Gastrocnemius medialis (tissue), 4 donors: ENCODE data around the gene PYGO2. TPM values are rescaled to one million over a fixed set of nuclear protein-coding genes. Genes with fewer than 3 reads are reported as not detected.

Experiments used
- ATAC-seq, 2 donors: fragments of 150-250 bp; one replicate each; pipeline ENCODE4 v1.9.1; 2016
- DNase-seq, 2 donors: peaks; one replicate each; pipeline ENCODE4 v3.0.0-alpha.2; 2019
- H3K27ac ChIP-seq, 4 donors: fragments of 200-600 bp; sonication (generic); 1 replicate in 1 of 4; 2 replicates in 3 of 4; pipeline ENCODE4 v1.5.1; 2016 to 2018; ENCODE audit warnings: mild to moderate bottlenecking in 2 of 4, moderate library complexity in 1 of 4
- H3K27me3 ChIP-seq, 3 donors: fragments of 200-600 bp; sonication (generic) in 2 of 3; 1 replicate in 1 of 3; 2 replicates in 2 of 3; pipeline versions ENCODE4 v1.5.1 to v1.6.0; 2016 to 2019; ENCODE audit warnings: mild to moderate bottlenecking in 1 of 3, moderate library complexity in 1 of 3
- H3K36me3 ChIP-seq, 2 donors: fragments of 200-600 bp; sonication (generic) in 1 of 2; one replicate each; pipeline ENCODE4 v1.5.1; 2017 to 2018
- H3K4me1 ChIP-seq, 2 donors: fragments of 200-600 bp; sonication (generic) in 1 of 2; one replicate each; pipeline ENCODE4 v1.5.1; 2016 to 2017; ENCODE audit warnings: mild to moderate bottlenecking in 2 of 2
- H3K4me3 ChIP-seq, 4 donors: fragments of 200-600 bp; sonication (generic) in 3 of 4; 1 replicate in 1 of 4; 2 replicates in 3 of 4; pipeline ENCODE4 v1.5.1; 2016 to 2019; ENCODE audit warnings: mild to moderate bottlenecking in 2 of 4
- H3K9me3 ChIP-seq, 3 donors: fragments of 200-600 bp; sonication (generic) in 2 of 3; 1 replicate in 1 of 3; 2 replicates in 2 of 3; pipeline ENCODE4 v1.5.1; 2016 to 2019
- POLR2A ChIP-seq, 2 donors: fragments of 450-650 bp; IDR thresholded peaks; one replicate each; pipeline ENCODE4 v1.6.1; 2017; ENCODE audit warnings: antibody characterized with exemption in 2 of 2, mild to moderate bottlenecking in 2 of 2, moderate library complexity in 2 of 2
- in situ Hi-C, 4 donors: fragments of 200-750 bp; cut with MboI; loops; one replicate each; pipeline versions ENCODE4 v1.15.0 to v1.8.0; 2017; ENCODE audit warnings: low sequenced_read_pairs in 4 of 4
- intact Hi-C: fragments of 100-400 bp; cut with DNase I; formaldehyde crosslinking; loops from one replicate; pipeline ENCODE4 v1.15.1; 2023; ENCODE audit warnings: low total_unique reads
- total RNA-seq, 4 donors: library from RNA; depleted of rRNA; stranded (reverse); fragments of >200 nt; gene quantifications; one replicate each; pipeline versions ENCODE4 v1.1.0 to v1.2.3, GENCODE V29; 2016
- TF ChIP-seq, protein P1 (sequence below), 5 experiments: fragments of 450-650 bp in 3 of 5; fragments of 200-600 bp in 2 of 5; sonication (generic) in 2 of 5; IDR thresholded peaks in 4 of 5; conservative IDR thresholded peaks in 1 of 5; 1 replicate in 4 of 5; 2 replicates in 1 of 5; pipeline ENCODE4 v1.5.1; 2016 to 2019; ENCODE audit warnings: antibody characterized with exemption in 5 of 5, mild to moderate bottlenecking in 3 of 5, moderate library complexity in 3 of 5

The PYGO2 gene
- total RNA-seq, 4 donors from 2014 or later, result 12.6 to 22.7 (median 17.8) TPM

GRCh38 chr1:155005076-155006011 lies 43.8 kb upstream of the PYGO2 start:
- Histone ChIP-seq H3K27me3 (no peaks in the 10 kb centered on the region), H3K9me3 (no peaks in the 10 kb centered on the region), H3K4me1 (peaks cover 40 to 61% of the 10 kb centered on the region in 2 donors), H3K4me3 (peak overlapping the region; percentile 94 to 99 (median 96)), H3K36me3 (no peaks in the 10 kb centered on the region), H3K27ac (peak overlapping the region; percentile 95 to 99 (median 98))
- ATAC-seq (peak; percentile 9 to 18), DNase-seq (peak; percentile 90 to 93)
- in situ Hi-C loops, result no loop called here
- intact Hi-C loops, result loop anchor here (2.0 to 10.0 kb wide), 4 partner anchors 45 to 1489 kb away; partner anchors contain the start of gene ADAM15
- TF ChIP-seq, protein P1, sequence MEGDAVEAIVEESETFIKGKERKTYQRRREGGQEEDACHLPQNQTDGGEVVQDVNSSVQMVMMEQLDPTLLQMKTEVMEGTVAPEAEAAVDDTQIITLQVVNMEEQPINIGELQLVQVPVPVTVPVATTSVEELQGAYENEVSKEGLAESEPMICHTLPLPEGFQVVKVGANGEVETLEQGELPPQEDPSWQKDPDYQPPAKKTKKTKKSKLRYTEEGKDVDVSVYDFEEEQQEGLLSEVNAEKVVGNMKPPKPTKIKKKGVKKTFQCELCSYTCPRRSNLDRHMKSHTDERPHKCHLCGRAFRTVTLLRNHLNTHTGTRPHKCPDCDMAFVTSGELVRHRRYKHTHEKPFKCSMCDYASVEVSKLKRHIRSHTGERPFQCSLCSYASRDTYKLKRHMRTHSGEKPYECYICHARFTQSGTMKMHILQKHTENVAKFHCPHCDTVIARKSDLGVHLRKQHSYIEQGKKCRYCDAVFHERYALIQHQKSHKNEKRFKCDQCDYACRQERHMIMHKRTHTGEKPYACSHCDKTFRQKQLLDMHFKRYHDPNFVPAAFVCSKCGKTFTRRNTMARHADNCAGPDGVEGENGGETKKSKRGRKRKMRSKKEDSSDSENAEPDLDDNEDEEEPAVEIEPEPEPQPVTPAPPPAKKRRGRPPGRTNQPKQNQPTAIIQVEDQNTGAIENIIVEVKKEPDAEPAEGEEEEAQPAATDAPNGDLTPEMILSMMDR (IDR thresholded peaks at IDR 0.05 in 4 of 5, conservative IDR thresholded peaks at IDR 0.05 in 1 of 5), result no peak
- TF ChIP-seq POLR2A (IDR thresholded peaks at IDR 0.05), result peak; percentile 30 to 50

DNA sequence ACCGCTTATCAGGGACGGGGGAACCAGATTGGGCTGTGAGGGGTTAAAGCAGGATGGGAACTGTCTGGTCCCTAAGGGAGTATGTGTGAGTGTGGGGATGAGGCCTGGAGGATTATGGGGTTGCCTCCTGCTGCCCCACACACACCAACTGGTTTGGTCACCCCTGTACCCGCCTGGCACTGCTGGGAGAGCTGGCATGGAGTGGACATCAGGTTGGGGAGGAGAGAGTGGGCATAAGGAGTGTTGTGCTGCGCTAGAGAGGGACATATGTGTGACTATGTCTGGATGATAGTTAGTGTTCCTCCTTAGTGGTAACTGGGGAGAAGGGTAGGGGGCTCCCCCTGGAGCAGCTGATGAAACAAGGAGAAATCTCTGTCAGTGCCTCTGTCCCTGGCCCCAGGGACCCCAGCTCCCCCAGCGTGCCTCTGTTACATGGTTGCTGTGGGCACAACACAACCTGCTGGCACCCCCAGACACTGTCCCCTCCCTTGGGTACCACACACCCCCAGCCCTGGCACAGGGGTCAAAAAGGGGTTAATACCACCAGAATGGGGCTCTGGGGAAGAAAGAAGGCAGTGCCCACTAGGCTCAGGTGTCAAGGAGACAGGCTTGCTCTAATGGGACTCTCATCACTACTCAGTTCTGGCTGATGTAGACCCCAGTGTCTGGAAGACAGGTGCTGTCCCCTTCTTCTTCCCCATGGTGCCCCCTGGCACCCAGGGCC lies 42.9 kb upstream of the PYGO2 start:
- no peaks in the 10 kb centered on the region for H3K36me3 ChIP-seq
- intact Hi-C loops (loop anchor here (5.0 to 10.0 kb wide), 6 partner anchors 133 to 1490 kb away; partner anchors contain the start of genes SLC50A1 and UBE2Q1), in situ Hi-C loops (no loop called here)
- DNase-seq (no peak), ATAC-seq (no peak)
- peaks cover 39 to 64% of the 10 kb centered on the region in 2 donors for H3K4me1 ChIP-seq
- no peaks in the 10 kb centered on the region for H3K27me3 ChIP-seq
- TF ChIP-seq POLR2A (IDR thresholded peaks at IDR 0.05), result no peak
- TF ChIP-seq, protein P1 (IDR thresholded peaks at IDR 0.05 in 4 of 5, conservative IDR thresholded peaks at IDR 0.05 in 1 of 5), result no peak
- H3K27ac ChIP-seq, result peak overlapping the region; percentile 95 to 99 (median 98)
- peak overlapping the region; percentile 94 to 99 (median 96) for H3K4me3 ChIP-seq
- H3K9me3 ChIP-seq, result no peaks in the 10 kb centered on the region

DNA sequence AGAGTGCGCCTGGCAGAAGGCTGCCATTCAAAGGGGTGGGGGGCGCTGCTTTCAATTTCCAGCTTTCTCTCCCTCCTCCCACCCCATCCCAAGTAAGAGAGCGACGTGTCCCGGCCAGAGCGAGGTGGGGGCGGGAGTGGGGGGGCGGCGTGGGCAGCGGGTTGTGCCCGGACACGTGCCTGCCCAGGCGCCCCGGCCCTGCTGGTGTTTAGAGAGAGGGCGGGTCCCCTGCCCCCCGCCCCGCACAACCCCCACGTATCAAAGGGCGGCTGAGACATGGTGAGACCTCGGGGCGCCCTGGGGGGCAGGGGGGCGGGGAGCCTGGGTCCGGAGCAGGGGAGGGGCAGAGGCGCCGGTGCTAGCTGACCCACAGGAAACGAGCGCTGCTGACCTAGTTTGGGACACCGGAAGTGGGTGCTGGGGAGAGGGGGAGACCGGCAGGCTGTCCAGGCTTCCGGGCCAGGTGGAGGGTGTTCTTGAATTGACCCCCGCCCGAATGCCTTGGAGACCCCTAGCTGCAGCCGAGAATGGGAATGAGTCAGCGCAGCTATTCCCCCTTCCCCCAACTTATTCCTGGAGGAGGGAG lies 42.3 kb upstream of the PYGO2 start:
- DNase-seq, result peak; percentile 87 to 88
- Histone ChIP-seq H3K9me3 (no peaks in the 10 kb centered on the region), H3K4me1 (peaks cover 44 to 64% of the 10 kb centered on the region in 2 donors), H3K36me3 (no peaks in the 10 kb centered on the region), H3K27me3 (no peaks in the 10 kb centered on the region), H3K4me3 (peak overlapping the region; percentile 94 to 99 (median 96)), H3K27ac (peak overlapping the region; percentile 95 to 99 (median 98))
- TF ChIP-seq, protein P1 (IDR thresholded peaks at IDR 0.05 in 4 of 5, conservative IDR thresholded peaks at IDR 0.05 in 1 of 5), result no peak
- peak; percentile 44 to 62 for TF ChIP-seq POLR2A (IDR thresholded peaks at IDR 0.05)
- ATAC-seq, result peak; percentile 14 to 22
- intact Hi-C loops, result loop anchor here (5.0 to 10.0 kb wide), 5 partner anchors 133 to 1491 kb away; partner anchors contain the start of genes SLC50A1 and UBE2Q1
- in situ Hi-C loops, result no loop called here

DNA sequence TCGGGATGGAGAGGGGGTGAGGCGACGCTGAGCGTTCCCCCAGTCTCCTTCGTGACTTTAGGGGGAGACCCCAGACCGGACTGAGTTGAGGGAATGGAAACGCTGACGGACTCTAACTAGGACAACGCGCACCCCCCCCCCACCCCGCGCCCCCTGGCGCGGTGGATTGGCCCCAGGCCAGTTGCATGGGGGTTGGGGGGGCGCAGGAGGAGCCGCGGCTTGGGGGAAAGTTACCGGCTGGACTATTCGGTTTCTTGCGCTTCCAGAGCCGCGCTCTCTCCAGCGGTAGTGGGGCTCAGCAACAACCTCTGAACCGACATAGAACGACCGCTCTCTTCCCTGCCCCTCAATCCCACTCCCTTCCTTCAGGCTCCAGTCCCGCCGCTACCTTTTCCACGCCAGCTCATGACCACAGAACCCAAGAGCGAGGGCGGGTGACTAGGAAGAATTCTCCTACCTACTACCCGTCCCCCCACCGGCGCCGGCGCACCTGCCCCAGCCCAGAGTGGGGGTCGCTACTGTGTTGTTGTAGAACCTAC lies 41.7 kb upstream of the PYGO2 start:
- DNase-seq (no peak), ATAC-seq (no peak)
- TF ChIP-seq POLR2A (IDR thresholded peaks at IDR 0.05), result no peak
- TF ChIP-seq, protein P1 (IDR thresholded peaks at IDR 0.05 in 4 of 5, conservative IDR thresholded peaks at IDR 0.05 in 1 of 5), result no peak
- peak overlapping the region; percentile 94 to 99 (median 96) for H3K4me3 ChIP-seq
- intact Hi-C loops, result loop anchor here (5.0 to 10.0 kb wide), 5 partner anchors 134 to 1492 kb away; partner anchors contain the start of genes SLC50A1 and UBE2Q1
- peak overlapping the region; percentile 95 to 99 (median 98) for H3K27ac ChIP-seq
- H3K27me3 ChIP-seq, result no peaks in the 10 kb centered on the region
- no peaks in the 10 kb centered on the region for H3K9me3 ChIP-seq
- H3K36me3 ChIP-seq, result no peaks in the 10 kb centered on the region
- H3K4me1 ChIP-seq, result peaks cover 46 to 63% of the 10 kb centered on the region in 2 donors
- in situ Hi-C loops, result no loop called here
